Liver (tissue), 9 donors: Measurements from ENCODE around the gene ISG15. TPM values are rescaled to one million over a fixed set of nuclear protein-coding genes. Genes with fewer than 3 reads are reported as not detected.

ENCODE experiments used
- DNase-seq: peaks from one replicate; pipeline ENCODE4 v3.0.0-alpha.2; 2017; ENCODE audit warnings: low spot score
- H3K27ac ChIP-seq, 2 donors: one replicate each; pipeline ENCODE4 v1.7.0; 2013; ENCODE audit warnings: inconsistent platforms in 2 of 2, low read length in 2 of 2, control low read depth in 1 of 2, low read depth in 1 of 2, mild to moderate bottlenecking in 1 of 2
- H3K27me3 ChIP-seq, 4 donors: one replicate each; pipeline versions ENCODE4 v1.6.1 to v1.7.0; 2013; ENCODE audit warnings: low read length in 3 of 4, inconsistent platforms in 1 of 4, mild to moderate bottlenecking in 1 of 4, moderate library complexity in 1 of 4; ENCODE audit not compliant: control insufficient read depth in 4 of 4, insufficient read depth in 4 of 4
- H3K36me3 ChIP-seq, 4 donors: one replicate each; pipeline versions ENCODE4 v1.6.1 to v1.7.0; 2013; ENCODE audit warnings: low read length in 3 of 4, mild to moderate bottlenecking in 3 of 4, low read depth in 1 of 4, moderate library complexity in 1 of 4; ENCODE audit not compliant: control insufficient read depth in 4 of 4, insufficient read depth in 3 of 4
- H3K4me1 ChIP-seq, 4 donors: one replicate each; pipeline versions ENCODE4 v1.6.1 to v1.7.0; 2013; ENCODE audit warnings: low read length in 3 of 4, mild to moderate bottlenecking in 3 of 4, moderate library complexity in 1 of 4; ENCODE audit not compliant: control insufficient read depth in 4 of 4, insufficient read depth in 4 of 4
- H3K4me3 ChIP-seq, 3 donors: one replicate each; pipeline versions ENCODE4 v1.6.1 to v1.7.0; 2013; ENCODE audit warnings: low read length in 3 of 3, control low read depth in 1 of 3, low read depth in 1 of 3, mild to moderate bottlenecking in 1 of 3
- H3K9ac ChIP-seq, 2 donors: one replicate each; pipeline ENCODE4 v1.7.0; 2013; ENCODE audit warnings: low read length in 2 of 2, mild to moderate bottlenecking in 2 of 2, moderate library complexity in 2 of 2, control low read depth in 1 of 2, low read depth in 1 of 2
- H3K9me3 ChIP-seq, 4 donors: one replicate each; pipeline versions ENCODE4 v1.6.1 to v1.7.0; 2013; ENCODE audit warnings: low read length in 3 of 4; ENCODE audit not compliant: control insufficient read depth in 4 of 4
- EGR1 ChIP-seq, 2 donors: IDR thresholded peaks; 2 replicates each; pipeline ENCODE4 v1.6.1; 2016 to 2018; ENCODE audit warnings: antibody characterized with exemption in 2 of 2, low read depth in 2 of 2
- FOXA1 ChIP-seq: IDR thresholded peaks from 2 replicates; pipeline ENCODE4 v1.6.1; 2016; ENCODE audit warnings: antibody characterized with exemption
- FOXA2 ChIP-seq: IDR thresholded peaks from 2 replicates; pipeline ENCODE4 v1.6.1; 2016; ENCODE audit warnings: antibody characterized with exemption
- GABPA ChIP-seq, 2 donors: IDR thresholded peaks in 1 of 2; conservative IDR thresholded peaks in 1 of 2; 2 replicates each; pipeline ENCODE4 v1.6.1; 2016; ENCODE audit warnings: antibody characterized with exemption in 2 of 2, mild to moderate bottlenecking in 1 of 2, moderate library complexity in 1 of 2
- HNF4A ChIP-seq, 2 donors: conservative IDR thresholded peaks; 2 replicates each; pipeline ENCODE4 v1.6.1; 2016; ENCODE audit warnings: antibody characterized with exemption in 2 of 2, mild to moderate bottlenecking in 2 of 2
- JUND ChIP-seq, 2 donors: IDR thresholded peaks; 2 replicates each; pipeline ENCODE4 v1.6.1; 2016; ENCODE audit warnings: antibody characterized with exemption in 2 of 2
- NR2F2 ChIP-seq: IDR thresholded peaks from 2 replicates; pipeline ENCODE4 v1.6.1; 2016; ENCODE audit warnings: antibody characterized with exemption
- RAD21 ChIP-seq, 2 donors: IDR thresholded peaks; 2 replicates each; pipeline ENCODE4 v1.6.1; 2016; ENCODE audit warnings: antibody characterized with exemption in 2 of 2, mild to moderate bottlenecking in 2 of 2
- RXRA ChIP-seq, 2 donors: IDR thresholded peaks; 2 replicates each; pipeline ENCODE4 v1.6.1; 2017 to 2018; ENCODE audit warnings: antibody characterized with exemption in 2 of 2, mild to moderate bottlenecking in 1 of 2
- SP1 ChIP-seq: IDR thresholded peaks from 2 replicates; pipeline ENCODE4 v1.6.1; 2018; ENCODE audit warnings: antibody characterized with exemption, mild to moderate bottlenecking
- TAF1 ChIP-seq: conservative IDR thresholded peaks from 2 replicates; pipeline ENCODE4 v1.6.1; 2016; ENCODE audit warnings: antibody characterized with exemption, mild to moderate bottlenecking
- YY1 ChIP-seq: IDR thresholded peaks from 2 replicates; pipeline ENCODE4 v1.6.1; 2016; ENCODE audit warnings: antibody characterized with exemption, mild to moderate bottlenecking
- WGBS: extraction: QIAGEN DNeasy Blood & Tissue Kit; methylation state at CpG from one replicate; pipeline ENCODE4 v1.1.7; 2013; 5-methylcytosine and 5-hydroxymethylcytosine counted together
- polyA plus RNA-seq, 2 donors: library from polyadenylated mRNA; stranded (reverse) in 1 of 2; unstranded in 1 of 2; fragments of 200-250 nt in 1 of 2; fragments of >200 nt in 1 of 2; fragmentation: Nextera tagmentation in 1 of 2; extraction: Ambion mirVana in 1 of 2; gene quantifications; one replicate each; pipeline versions ENCODE4 v1.2.1 to v1.2.3, GENCODE V29; 2013 to 2015
- total RNA-seq, 2 donors: library from RNA; depleted of rRNA; stranded (reverse); fragments of >200 nt; gene quantifications; one replicate each; pipeline ENCODE4 v1.2.3, GENCODE V29; 2014
- TF ChIP-seq, protein P1 (sequence below): IDR thresholded peaks from 2 replicates; pipeline ENCODE4 v1.6.1; 2016; ENCODE audit warnings: antibody characterized with exemption
- TF ChIP-seq, protein P2 (sequence below): IDR thresholded peaks from 2 replicates; pipeline ENCODE4 v1.6.1; 2016; ENCODE audit warnings: antibody characterized with exemption
- TF ChIP-seq, protein P3 (sequence below): fragments of 150-350 bp; IDR thresholded peaks from 2 replicates; pipeline ENCODE4 v1.5.1; 2017; ENCODE audit warnings: improper control_type of control experiment, low read depth, low read length; ENCODE audit not compliant: missing input control
- TF ChIP-seq, protein P4 (sequence below): IDR thresholded peaks from 2 replicates; pipeline ENCODE4 v1.6.1; 2016; ENCODE audit warnings: antibody characterized with exemption, mild to moderate bottlenecking
- TF ChIP-seq, protein P5 (sequence below): IDR thresholded peaks from 2 replicates; pipeline ENCODE4 v1.6.1; 2016; ENCODE audit warnings: antibody characterized with exemption
- donor health status: healthy.
- donor health status: healthy.
- donor health status: healthy.
- donor health status: healthy.
- donor health status: healthy.

ISG15 gene
- total and polyA plus RNA-seq, 4 donors: 9.3 to 89.4 (median 56.5) TPM

DNA sequence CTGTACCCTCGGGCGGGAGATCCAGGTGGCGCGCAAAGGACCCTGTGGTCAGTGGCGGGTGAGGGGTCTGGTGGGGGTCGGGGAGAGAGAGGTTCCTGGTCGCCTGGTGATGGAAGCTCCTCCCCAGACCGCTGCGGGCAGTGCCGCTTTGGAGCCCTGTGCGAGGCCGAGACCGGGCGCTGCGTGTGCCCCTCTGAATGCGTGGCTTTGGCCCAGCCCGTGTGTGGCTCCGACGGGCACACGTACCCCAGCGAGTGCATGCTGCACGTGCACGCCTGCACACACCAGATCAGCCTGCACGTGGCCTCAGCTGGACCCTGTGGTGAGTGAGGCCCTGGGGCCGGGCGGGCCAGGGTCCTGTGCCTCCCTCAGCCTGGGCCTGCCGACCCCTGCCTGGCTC is 30.1 kb downstream of the ISG15 start:
- Histone ChIP-seq H3K4me1 (peaks cover 8 to 10% (median 9%) of the 10 kb centered on the region in 4 donors), H3K9ac (no peak overlapping the region), H3K9me3 (no peaks in the 10 kb centered on the region), H3K36me3 (peaks cover 0 to 24% (median 6%) of the 10 kb centered on the region in 4 donors), H3K27ac (no peak overlapping the region), H3K4me3 (no peak overlapping the region), H3K27me3 (peaks cover 0 to 3% (median 0%) of the 10 kb centered on the region in 4 donors)
- TF ChIP-seq NR2F2 (no peak), TAF1 (no peak), FOXA2 (no peak), FOXA1 (no peak), GABPA (IDR thresholded peaks at IDR 0.05 in 1 of 2, conservative IDR thresholded peaks at IDR 0.05 in 1 of 2) (no peak), HNF4A (conservative IDR thresholded peaks at IDR 0.05) (no peak), RAD21 (IDR thresholded peaks at IDR 0.05) (no peak), SP1 (no peak), JUND (IDR thresholded peaks at IDR 0.05) (no peak), EGR1 (IDR thresholded peaks at IDR 0.05; ENCODE audit: low read depth in 2 of 2) (no peak)
- TF ChIP-seq, protein P1, sequence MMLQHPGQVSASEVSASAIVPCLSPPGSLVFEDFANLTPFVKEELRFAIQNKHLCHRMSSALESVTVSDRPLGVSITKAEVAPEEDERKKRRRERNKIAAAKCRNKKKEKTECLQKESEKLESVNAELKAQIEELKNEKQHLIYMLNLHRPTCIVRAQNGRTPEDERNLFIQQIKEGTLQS: no peak
- TF ChIP-seq, protein P2, sequence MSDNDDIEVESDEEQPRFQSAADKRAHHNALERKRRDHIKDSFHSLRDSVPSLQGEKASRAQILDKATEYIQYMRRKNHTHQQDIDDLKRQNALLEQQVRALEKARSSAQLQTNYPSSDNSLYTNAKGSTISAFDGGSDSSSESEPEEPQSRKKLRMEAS: no peak
- TF ChIP-seq, protein P3, sequence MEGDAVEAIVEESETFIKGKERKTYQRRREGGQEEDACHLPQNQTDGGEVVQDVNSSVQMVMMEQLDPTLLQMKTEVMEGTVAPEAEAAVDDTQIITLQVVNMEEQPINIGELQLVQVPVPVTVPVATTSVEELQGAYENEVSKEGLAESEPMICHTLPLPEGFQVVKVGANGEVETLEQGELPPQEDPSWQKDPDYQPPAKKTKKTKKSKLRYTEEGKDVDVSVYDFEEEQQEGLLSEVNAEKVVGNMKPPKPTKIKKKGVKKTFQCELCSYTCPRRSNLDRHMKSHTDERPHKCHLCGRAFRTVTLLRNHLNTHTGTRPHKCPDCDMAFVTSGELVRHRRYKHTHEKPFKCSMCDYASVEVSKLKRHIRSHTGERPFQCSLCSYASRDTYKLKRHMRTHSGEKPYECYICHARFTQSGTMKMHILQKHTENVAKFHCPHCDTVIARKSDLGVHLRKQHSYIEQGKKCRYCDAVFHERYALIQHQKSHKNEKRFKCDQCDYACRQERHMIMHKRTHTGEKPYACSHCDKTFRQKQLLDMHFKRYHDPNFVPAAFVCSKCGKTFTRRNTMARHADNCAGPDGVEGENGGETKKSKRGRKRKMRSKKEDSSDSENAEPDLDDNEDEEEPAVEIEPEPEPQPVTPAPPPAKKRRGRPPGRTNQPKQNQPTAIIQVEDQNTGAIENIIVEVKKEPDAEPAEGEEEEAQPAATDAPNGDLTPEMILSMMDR: no peak
- TF ChIP-seq, protein P4, sequence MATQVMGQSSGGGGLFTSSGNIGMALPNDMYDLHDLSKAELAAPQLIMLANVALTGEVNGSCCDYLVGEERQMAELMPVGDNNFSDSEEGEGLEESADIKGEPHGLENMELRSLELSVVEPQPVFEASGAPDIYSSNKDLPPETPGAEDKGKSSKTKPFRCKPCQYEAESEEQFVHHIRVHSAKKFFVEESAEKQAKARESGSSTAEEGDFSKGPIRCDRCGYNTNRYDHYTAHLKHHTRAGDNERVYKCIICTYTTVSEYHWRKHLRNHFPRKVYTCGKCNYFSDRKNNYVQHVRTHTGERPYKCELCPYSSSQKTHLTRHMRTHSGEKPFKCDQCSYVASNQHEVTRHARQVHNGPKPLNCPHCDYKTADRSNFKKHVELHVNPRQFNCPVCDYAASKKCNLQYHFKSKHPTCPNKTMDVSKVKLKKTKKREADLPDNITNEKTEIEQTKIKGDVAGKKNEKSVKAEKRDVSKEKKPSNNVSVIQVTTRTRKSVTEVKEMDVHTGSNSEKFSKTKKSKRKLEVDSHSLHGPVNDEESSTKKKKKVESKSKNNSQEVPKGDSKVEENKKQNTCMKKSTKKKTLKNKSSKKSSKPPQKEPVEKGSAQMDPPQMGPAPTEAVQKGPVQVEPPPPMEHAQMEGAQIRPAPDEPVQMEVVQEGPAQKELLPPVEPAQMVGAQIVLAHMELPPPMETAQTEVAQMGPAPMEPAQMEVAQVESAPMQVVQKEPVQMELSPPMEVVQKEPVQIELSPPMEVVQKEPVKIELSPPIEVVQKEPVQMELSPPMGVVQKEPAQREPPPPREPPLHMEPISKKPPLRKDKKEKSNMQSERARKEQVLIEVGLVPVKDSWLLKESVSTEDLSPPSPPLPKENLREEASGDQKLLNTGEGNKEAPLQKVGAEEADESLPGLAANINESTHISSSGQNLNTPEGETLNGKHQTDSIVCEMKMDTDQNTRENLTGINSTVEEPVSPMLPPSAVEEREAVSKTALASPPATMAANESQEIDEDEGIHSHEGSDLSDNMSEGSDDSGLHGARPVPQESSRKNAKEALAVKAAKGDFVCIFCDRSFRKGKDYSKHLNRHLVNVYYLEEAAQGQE: no peak
- TF ChIP-seq, protein P5, sequence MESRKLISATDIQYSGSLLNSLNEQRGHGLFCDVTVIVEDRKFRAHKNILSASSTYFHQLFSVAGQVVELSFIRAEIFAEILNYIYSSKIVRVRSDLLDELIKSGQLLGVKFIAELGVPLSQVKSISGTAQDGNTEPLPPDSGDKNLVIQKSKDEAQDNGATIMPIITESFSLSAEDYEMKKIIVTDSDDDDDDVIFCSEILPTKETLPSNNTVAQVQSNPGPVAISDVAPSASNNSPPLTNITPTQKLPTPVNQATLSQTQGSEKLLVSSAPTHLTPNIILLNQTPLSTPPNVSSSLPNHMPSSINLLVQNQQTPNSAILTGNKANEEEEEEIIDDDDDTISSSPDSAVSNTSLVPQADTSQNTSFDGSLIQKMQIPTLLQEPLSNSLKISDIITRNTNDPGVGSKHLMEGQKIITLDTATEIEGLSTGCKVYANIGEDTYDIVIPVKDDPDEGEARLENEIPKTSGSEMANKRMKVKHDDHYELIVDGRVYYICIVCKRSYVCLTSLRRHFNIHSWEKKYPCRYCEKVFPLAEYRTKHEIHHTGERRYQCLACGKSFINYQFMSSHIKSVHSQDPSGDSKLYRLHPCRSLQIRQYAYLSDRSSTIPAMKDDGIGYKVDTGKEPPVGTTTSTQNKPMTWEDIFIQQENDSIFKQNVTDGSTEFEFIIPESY: no peak
- DNase-seq: no peak
- 98% methylated on average over 27 of the region's 27 CpGs for WGBS

DNA sequence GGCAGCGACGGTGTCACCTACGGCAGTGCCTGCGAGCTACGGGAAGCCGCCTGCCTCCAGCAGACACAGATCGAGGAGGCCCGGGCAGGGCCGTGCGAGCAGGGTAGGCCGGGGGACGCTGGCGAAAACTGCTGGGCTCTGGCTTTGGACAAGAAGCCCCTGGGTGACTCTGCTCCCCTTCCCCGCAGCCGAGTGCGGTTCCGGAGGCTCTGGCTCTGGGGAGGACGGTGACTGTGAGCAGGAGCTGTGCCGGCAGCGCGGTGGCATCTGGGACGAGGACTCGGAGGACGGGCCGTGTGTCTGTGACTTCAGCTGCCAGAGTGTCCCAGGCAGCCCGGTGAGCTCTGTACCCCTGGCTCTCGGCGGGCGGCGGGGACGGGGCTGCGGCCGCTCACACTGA is 30.6 kb downstream of the ISG15 start:
- 98% methylated on average over 33 of the region's 33 CpGs for WGBS
- Histone ChIP-seq H3K36me3 (peaks cover 0 to 24% (median 6%) of the 10 kb centered on the region in 4 donors), H3K27ac (no peak overlapping the region), H3K9ac (no peak overlapping the region), H3K4me3 (no peak overlapping the region), H3K27me3 (peaks cover 0 to under 1% (median 0%) of the 10 kb centered on the region in 4 donors), H3K4me1 (peaks cover 8 to 10% (median 9%) of the 10 kb centered on the region in 4 donors), H3K9me3 (no peaks in the 10 kb centered on the region)
- no peak for DNase-seq
- no peak for TF ChIP-seq RXRA (IDR thresholded peaks at IDR 0.05)
- TF ChIP-seq, protein P2: no peak
- no peak for TF ChIP-seq EGR1 (IDR thresholded peaks at IDR 0.05; ENCODE audit: low read depth in 2 of 2)
- TF ChIP-seq, protein P1: no peak
- TF ChIP-seq FOXA2: no peak
- no peak for TF ChIP-seq YY1
- TF ChIP-seq, protein P5: no peak
- no peak for TF ChIP-seq RAD21 (IDR thresholded peaks at IDR 0.05)
- no peak for TF ChIP-seq HNF4A (conservative IDR thresholded peaks at IDR 0.05)
- TF ChIP-seq, protein P4: no peak
- TF ChIP-seq FOXA1: no peak
- no peak for TF ChIP-seq SP1
